ENCODE results near the gene SIPA1L2. TPM values are rescaled to one million over a fixed set of nuclear protein-coding genes. Genes with fewer than 3 reads are reported as not detected.

Gene SIPA1L2
- total and polyA plus RNA-seq, 2 experiments from 2014 or later, result 4.1 to 17.0 TPM

DNA sequence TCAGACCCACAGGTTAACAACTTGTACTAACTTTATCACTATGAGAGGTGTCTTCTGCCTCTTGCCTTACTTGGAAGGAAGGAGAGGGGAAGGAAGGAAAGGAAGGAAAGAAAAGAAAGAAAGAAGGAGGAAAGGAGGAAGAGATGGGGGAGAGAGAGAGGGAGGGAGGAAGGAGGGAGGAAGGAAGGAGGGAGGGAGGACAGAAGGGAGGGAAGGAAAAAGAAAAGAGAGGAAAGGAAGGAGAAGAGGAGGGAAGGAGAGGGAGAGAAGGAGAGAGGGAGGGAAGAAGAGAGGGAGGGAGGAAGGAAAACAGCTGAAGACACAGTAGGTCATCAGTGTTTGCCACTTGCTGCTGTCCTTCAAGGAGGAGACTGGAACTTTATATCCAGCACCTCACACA, 5.3 kb upstream of the SIPA1L2 start (continued):
- TF ChIP-seq EZH2 (IDR thresholded peaks at IDR 0.05; ENCODE audit: low read depth, unreplicated experiment), result no peak
- no peak for TF ChIP-seq STAT1 (IDR thresholded peaks at IDR 0.05; ENCODE audit: unreplicated experiment)
- TF ChIP-seq JUNB (IDR thresholded peaks at IDR 0.05; ENCODE audit: unreplicated experiment), result no peak
- TF ChIP-seq POLR2AphosphoS5 (IDR thresholded peaks at IDR 0.05; ENCODE audit: low read depth), result no peak
- TF ChIP-seq CREB1 (CRISPR knock-in tag; IDR thresholded peaks at IDR 0.05; ENCODE audit: low read depth), result no peak
- TF ChIP-seq REST (IDR thresholded peaks at IDR 0.05; ENCODE audit: unreplicated experiment), result no peak

DNA sequence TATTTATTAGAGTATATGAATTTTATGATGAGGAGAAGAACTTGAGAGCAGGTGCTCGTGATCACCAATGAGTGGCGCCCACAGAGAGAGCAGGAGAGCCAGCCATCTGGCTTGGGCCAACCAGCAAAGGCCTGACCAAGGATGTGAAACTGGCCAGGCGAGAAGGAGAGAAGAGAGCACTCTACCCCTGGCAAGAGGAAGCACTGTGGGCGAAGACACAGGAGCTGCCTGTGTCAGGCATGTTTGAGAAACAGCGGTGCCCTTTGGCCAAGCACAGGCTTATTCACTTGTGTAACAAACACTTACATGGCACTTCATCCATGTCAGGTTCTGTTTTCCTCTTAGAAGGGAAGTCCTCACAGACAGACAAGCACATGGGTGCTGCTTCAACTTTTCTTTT, 4.2 kb upstream of the SIPA1L2 start:
- Mint-ChIP-seq H3K4me1 (peaks cover 4% of the 10 kb centered on the region; the same call in 2 of the 3 replicates), H3K27me3 (ENCODE audit: insufficient read depth, low read depth, poor library complexity) (peaks cover 25% of the 10 kb centered on the region), H3K36me3 (ENCODE audit: low read depth) (no peaks in the 10 kb centered on the region), H3K4me3 (no peak overlapping the region), H3K9me3 (no peaks in the 10 kb centered on the region), H3K27ac (no peak overlapping the region)
- no peak overlapping the region for H3K27ac ChIP-seq (ENCODE audit: low read depth)
- peaks cover 6% of the 10 kb centered on the region for H3K4me1 ChIP-seq (ENCODE audit: insufficient read depth)
- H3K9me2 ChIP-seq (ENCODE audit: insufficient read depth), result no peaks in the 10 kb centered on the region
- no peak for DNase-seq (ENCODE audit: low spot score)
- H3K36me3 ChIP-seq (ENCODE audit: insufficient read depth), result no peaks in the 10 kb centered on the region
- no peaks in the 10 kb centered on the region for H4K20me1 ChIP-seq (replicated peaks; ENCODE audit: insufficient read depth)
- H3K79me2 ChIP-seq (replicated peaks; ENCODE audit: insufficient read depth), result no peaks in the 10 kb centered on the region
- no peak for ATAC-seq
- H3F3A ChIP-seq (replicated peaks; ENCODE audit: low read depth), result no peaks in the 10 kb centered on the region
- H3K27me3 ChIP-seq (ENCODE audit: insufficient read depth), result peaks cover 22% of the 10 kb centered on the region
- TF ChIP-seq CREB1 (CRISPR knock-in tag; IDR thresholded peaks at IDR 0.05; ENCODE audit: low read depth), result no peak
- peak in 1 of 2 experiments; percentile 38; a peak in 2 of 4 replicates for TF ChIP-seq CTCF (conservative IDR thresholded peaks at IDR 0.05; ENCODE audit: low read depth in 2 of 2)
- no peak for TF ChIP-seq POLR2AphosphoS5 (IDR thresholded peaks at IDR 0.05; ENCODE audit: low read depth)
- no peak for TF ChIP-seq STAT1 (IDR thresholded peaks at IDR 0.05; ENCODE audit: unreplicated experiment)
- H3K4me2 ChIP-seq, result no peak overlapping the region
- H3K4me3 ChIP-seq, result no peak overlapping the region
- no peak overlapping the region for H2AFZ ChIP-seq

- Histone ChIP-seq H3K36me3 (ENCODE audit: insufficient read depth) (no peaks in the 10 kb centered on the region), H3K79me2 (replicated peaks; ENCODE audit: insufficient read depth) (peaks cover 12% of the 10 kb centered on the region), H3K4me2 (peak overlapping the region; percentile 88), H3K9me2 (ENCODE audit: insufficient read depth) (no peaks in the 10 kb centered on the region), H3F3A (replicated peaks; ENCODE audit: low read depth) (no peaks in the 10 kb centered on the region), H3K4me1 (ENCODE audit: insufficient read depth) (peaks cover 21% of the 10 kb centered on the region), H4K20me1 (replicated peaks; ENCODE audit: insufficient read depth) (no peaks in the 10 kb centered on the region; the same call in 1 of the 2 replicates), H3K4me3 (peak overlapping the region; percentile 63), H2AFZ (peak overlapping the region; percentile 89), H3K27me3 (ENCODE audit: insufficient read depth) (peaks cover 35% of the 10 kb centered on the region), H3K27ac (ENCODE audit: low read depth) (no peak overlapping the region)
- Mint-ChIP-seq H3K36me3 (ENCODE audit: low read depth) (no peaks in the 10 kb centered on the region), H3K9me3 (no peaks in the 10 kb centered on the region), H3K27ac (no peak overlapping the region), H3K27me3 (ENCODE audit: insufficient read depth, low read depth, poor library complexity) (peaks cover 33% of the 10 kb centered on the region), H3K4me1 (peaks cover 35% of the 10 kb centered on the region), H3K4me3 (peak overlapping the region; percentile 79)
- TF ChIP-seq ZNF114 (CRISPR knock-in tag; IDR thresholded peaks at IDR 0.05), result no peak
- TF ChIP-seq JUNB (IDR thresholded peaks at IDR 0.05; ENCODE audit: unreplicated experiment), result no peak
- ATAC-seq, result no peak
- no peak for DNase-seq (ENCODE audit: low spot score)
Measured at GRCh38 chr1:232630894-232631195, 912 bp upstream of the SIPA1L2 start.

All from GM23338 (cell line).